GM12874 (cell line): ENCODE measurements around the gene IL22.

ENCODE experiments used
- TF ChIP-seq, protein P1 (sequence below): IDR thresholded peaks from 2 replicates; pipeline ENCODE4 v1.5.1; 2011; ENCODE audit warnings: low read depth, mild to moderate bottlenecking, control low read depth, low read length, moderate library complexity; ENCODE audit not compliant: insufficient read depth

IL22 gene

DNA sequence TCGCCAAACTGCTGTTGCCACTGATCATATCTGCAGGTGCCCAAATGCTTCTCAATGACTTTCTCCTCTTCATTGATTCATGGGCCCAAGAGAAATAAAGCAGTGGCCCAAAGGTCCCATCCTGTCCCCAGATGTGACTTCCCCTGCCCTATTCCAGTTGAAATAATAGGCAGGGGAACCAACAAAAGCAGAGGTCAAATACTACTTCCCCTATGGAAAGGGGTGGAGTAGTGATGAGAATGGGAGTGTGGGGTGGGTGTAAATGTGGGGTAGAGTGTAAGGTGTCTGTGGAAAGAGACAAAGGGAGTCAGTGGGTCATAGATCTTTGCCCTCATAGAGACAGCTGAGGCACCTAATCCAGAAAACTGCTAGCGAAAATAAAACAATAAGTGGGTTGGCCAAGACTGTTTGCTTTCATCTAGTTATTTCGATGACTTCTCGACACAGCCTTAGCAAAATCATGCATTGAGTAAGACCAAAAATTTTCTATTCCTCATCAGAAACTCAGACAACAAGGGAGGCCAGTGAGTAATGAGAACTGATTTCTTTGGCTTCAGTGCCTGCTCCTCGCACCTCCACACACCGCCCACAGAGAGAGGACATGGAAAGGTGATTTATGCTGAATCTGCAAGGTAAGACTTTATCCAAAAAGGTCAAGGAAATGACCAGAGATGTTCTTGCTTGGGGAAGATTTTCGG lies 10.9 kb upstream of the IL22 start:
- TF ChIP-seq, protein P1, sequence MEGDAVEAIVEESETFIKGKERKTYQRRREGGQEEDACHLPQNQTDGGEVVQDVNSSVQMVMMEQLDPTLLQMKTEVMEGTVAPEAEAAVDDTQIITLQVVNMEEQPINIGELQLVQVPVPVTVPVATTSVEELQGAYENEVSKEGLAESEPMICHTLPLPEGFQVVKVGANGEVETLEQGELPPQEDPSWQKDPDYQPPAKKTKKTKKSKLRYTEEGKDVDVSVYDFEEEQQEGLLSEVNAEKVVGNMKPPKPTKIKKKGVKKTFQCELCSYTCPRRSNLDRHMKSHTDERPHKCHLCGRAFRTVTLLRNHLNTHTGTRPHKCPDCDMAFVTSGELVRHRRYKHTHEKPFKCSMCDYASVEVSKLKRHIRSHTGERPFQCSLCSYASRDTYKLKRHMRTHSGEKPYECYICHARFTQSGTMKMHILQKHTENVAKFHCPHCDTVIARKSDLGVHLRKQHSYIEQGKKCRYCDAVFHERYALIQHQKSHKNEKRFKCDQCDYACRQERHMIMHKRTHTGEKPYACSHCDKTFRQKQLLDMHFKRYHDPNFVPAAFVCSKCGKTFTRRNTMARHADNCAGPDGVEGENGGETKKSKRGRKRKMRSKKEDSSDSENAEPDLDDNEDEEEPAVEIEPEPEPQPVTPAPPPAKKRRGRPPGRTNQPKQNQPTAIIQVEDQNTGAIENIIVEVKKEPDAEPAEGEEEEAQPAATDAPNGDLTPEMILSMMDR, result no peak

DNA sequence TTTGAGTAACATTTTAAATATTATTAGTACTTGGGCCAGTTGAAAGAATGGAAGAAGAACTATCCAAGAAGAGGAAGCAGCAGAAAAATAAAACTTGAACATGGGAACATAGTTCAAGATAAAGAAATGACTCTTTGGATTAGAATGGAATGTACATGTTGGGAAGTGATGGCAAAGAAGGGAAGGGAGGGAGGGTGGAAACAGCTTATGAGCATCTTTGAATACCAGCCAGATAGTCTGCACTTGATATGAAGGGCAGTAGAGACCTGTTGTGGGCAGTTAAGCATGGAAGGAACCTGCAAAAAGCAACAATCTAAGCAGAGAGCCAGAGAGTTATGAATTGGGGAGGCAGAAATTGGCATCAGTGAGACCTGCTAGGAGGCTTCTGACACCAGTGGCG lies 10.0 kb upstream of the IL22 start:
- TF ChIP-seq, protein P1, result no peak

DNA sequence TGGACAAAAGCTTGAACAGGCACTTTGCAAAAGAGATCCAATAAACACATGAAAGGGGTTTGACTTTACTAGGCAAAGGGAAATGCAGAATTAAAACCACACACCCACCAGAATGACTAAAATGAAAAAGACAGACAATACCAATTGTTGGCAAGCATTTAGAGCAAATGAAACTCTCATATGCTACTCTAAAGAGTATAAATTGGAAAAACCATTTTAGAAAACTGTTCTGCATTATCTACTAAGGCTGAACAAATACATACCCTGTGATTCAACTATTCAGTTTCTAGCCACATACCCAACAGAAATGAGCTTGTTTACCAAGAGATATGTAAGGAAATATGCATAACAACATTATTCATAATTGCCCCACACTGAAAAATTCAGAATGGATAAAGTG lies 8.5 kb upstream of the IL22 start:
- TF ChIP-seq, protein P1, result no peak

DNA sequence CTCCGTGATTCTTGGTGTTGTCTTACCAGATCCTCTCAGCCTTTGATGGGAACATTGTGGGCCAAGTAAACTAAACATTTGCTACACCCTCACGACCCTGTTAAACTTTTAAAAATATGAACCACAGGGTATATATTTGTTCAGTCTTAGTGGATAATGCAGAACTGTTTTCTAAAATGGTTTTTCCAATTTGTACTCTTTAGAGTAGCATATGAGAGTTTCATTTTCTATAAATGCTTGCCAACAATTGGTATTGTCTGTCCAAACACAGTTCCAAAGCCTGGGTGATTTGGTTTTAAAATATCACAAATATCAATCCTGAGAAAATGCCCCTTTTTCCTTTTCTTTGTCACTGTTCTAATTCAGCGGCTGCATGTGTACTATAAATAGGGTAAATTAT lies 6.7 kb upstream of the IL22 start:
- TF ChIP-seq, protein P1, result no peak

DNA sequence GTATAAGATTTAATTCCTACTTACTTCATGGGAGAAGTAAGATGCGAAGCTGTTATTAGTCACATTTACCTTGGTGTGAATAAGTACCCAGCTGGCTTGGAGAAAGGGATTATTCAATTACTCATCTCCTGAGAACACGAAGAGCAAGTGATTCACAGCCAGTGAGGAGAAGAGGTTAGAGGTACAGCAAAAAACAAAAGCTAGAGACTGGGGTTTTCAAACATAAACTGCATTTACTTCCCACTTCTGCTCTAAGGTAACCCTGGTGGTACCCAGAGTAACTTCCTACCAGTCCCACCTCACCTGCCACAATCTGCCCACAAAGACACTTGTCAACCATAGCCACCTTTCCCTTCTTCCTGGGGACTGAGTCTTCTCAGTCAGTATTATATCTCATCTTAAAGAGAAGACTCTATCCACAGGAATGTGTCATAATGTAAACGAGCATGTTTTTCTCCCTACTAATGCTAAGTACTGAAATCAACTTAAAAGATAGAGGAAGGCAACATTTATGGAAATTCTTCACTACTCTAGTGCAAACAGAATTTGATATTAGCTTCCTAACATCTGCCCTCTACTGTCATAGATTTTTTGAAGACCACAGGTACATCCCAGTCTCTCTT lies 6.0 kb upstream of the IL22 start:
- TF ChIP-seq, protein P1, result no peak

DNA sequence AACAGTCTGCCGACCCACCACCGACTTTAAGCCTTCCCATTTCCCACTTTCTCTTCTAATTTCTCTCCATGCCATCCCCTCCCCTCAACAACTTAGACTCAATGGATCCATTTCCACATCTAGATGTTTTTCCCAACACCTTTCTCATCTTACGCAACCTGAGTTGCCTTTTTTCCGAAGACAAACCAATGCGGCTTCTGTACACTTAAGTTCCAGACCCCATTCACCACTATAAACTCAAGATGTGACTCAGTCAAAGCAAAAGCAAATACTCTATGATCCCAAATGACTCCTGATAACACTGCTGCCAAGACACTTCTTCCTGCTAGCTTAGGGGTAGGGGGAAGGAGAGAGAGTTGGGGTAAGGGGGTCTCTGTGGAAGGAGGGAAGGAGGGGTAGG lies 1.3 kb downstream of the IL22 start:
- TF ChIP-seq, protein P1, result no peak

DNA sequence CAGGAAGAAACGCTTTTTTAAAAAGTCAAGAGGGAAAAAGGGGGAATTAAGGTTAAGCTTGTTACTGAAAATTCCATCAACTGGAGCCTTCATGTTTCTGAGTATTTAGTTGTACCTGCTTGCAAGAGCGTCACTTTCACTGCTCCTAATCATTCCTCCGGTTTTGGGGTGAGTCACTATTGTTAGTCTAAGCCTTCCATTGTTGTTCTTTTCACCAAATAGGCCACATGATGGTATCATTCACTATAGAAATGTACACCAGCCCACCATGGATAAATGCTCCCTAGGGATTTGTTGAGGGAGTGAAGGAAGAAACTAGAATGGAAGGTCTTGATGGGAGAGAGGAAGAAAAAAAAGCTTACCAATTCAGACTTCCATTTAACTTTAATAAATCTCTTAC lies 3.0 kb downstream of the IL22 start:
- TF ChIP-seq, protein P1, result no peak
